Measurements from ENCODE around the gene CLK1. TPM values are rescaled to one million over a fixed set of nuclear protein-coding genes. Genes with fewer than 3 reads are reported as not detected.

The CLK1 gene
- total RNA-seq, 6 experiments from 2014 or later = 29.9 to 81.5 (median 36.7) TPM

DNA sequence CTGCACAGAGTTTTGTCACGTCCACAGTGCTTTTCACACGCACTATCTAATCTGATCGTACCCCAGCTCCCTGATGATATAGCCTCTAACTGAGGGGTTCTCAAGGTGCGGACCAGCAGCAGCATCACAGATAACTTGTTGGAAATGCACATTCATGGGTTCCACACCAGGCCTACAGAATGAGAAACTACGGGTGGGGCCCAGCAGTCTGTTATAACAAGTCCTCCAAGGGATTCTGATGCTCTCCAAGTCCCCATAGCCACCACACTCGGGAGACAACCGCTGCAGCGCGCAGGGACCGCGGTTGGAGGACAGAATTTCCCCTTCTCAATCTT is 53.5 kb downstream of the CLK1 start:
- H3K4me3 ChIP-seq = peak overlapping the region; percentile 87 to 96 (median 94)
- intact Hi-C loops (cut with DNase I) = no loop called here
- H3K9me3 ChIP-seq = no peaks in the 10 kb centered on the region
- H3K27ac ChIP-seq = peak overlapping the region; percentile 96 to 97 (median 97)
- WGBS (ENCODE audit: insufficient coverage, low coverage, low lambda C conversion rate, missing lambda C conversion rate) = 2% methylated on average over 10 of the region's 11 CpGs
- no peaks in the 10 kb centered on the region for H3K27me3 ChIP-seq
- no peak for ATAC-seq
- no peak for DNase-seq
- TF ChIP-seq CTCF (IDR thresholded peaks at IDR 0.05) (no peak), POLR2A (IDR thresholded peaks at IDR 0.05) (no peak)
- H3K36me3 ChIP-seq = peaks cover 0 to 28% (median 13%) of the 10 kb centered on the region in 4 donors
- peaks cover 0 to 37% (median 11%) of the 10 kb centered on the region in 4 donors for H3K4me1 ChIP-seq

- Histone ChIP-seq H3K27ac (peak overlapping the region; percentile 96 to 97 (median 97)), H3K27me3 (no peaks in the 10 kb centered on the region), H3K9me3 (no peaks in the 10 kb centered on the region), H3K4me1 (peaks cover 0 to 37% (median 11%) of the 10 kb centered on the region in 4 donors), H3K36me3 (peaks cover 0 to 22% (median 9%) of the 10 kb centered on the region in 4 donors), H3K4me3 (peak overlapping the region; percentile 87 to 96 (median 94))
- no peak for TF ChIP-seq POLR2A (IDR thresholded peaks at IDR 0.05)
- no peak for TF ChIP-seq CTCF (IDR thresholded peaks at IDR 0.05)
- peak in 3 of 4 donors; percentile 0 to 9 (median 4) for ATAC-seq
- no peak for DNase-seq
- WGBS (ENCODE audit: insufficient coverage, low coverage, low lambda C conversion rate, missing lambda C conversion rate) = 15% methylated on average over 6 of the region's 6 CpGs
- intact Hi-C loops (cut with DNase I) = no loop called here
Measured at GRCh38 chr2:200810252-200810997, 54.0 kb downstream of the CLK1 start.

DNA sequence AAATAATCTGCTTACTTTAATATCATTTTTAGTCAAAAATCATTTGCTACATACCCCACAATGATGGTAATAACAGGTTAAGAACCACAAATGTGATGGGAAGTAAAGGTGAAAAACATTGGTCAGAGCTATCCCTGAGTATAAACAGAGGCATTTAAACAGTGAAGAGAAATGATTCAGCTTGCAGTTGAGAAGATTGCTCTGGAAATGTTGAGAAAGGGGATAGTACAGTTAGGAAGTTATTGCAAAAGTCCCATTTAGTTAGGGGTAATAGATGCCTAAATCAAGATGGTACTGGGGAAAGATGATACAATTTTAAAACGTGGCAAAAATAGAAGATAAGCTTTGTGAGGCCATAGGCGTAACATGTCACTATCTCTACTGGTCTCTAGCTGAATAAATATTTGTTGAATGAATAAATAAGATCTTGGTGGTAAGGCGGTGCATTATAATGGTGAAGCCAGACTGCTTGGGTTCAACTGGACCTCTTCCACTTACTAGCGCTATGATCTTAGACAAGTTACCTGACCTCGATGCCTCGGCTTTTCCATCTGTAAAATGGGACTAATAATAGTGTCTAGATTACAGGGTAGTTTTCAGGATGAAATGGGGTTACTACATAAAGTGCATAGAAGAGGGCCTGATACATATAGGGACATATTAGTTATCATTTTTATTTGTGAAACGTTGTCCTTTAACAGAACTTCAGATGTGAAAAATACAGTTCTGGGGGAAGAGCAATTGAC is 54.8 kb downstream of the CLK1 start:
- Histone ChIP-seq H3K36me3 (peaks cover 0 to 15% (median 5%) of the 10 kb centered on the region in 4 donors), H3K4me1 (peaks cover 0 to 30% (median 10%) of the 10 kb centered on the region in 4 donors), H3K9me3 (no peaks in the 10 kb centered on the region), H3K27me3 (no peaks in the 10 kb centered on the region), H3K4me3 (no peak overlapping the region), H3K27ac (peak overlapping the region; percentile 96 to 97 (median 97))
- no peak for ATAC-seq
- intact Hi-C loops (cut with DNase I) = no loop called here
- WGBS (ENCODE audit: insufficient coverage, low coverage, low lambda C conversion rate, missing lambda C conversion rate) = 65% methylated on average over 6 of the region's 7 CpGs
- no peak for TF ChIP-seq CTCF (IDR thresholded peaks at IDR 0.05)
- TF ChIP-seq POLR2A (IDR thresholded peaks at IDR 0.05) = no peak
- no peak for DNase-seq

Small RNAs within 50 kb of the gene (small RNA-seq; reads per million reads assigned to genes)
- 0 reads per million in 2 experiments for gene RF00019
- gene RNA5SP115 = 0 to 0.13 reads per million in 2 experiments
- 0 reads per million in 2 experiments for gene RNU6-312P
- 0.10 to 0.78 reads per million in 2 experiments for gene RNU6-31P
- gene RNU6-762P = 0 reads per million in 2 experiments

Other genes starting within 250 kb of the CLK1 start
- gene BZW1, start 52.7 kb downstream of the CLK1 start, total RNA-seq = 100 to 1,000 TPM; 176 to 239 (median 210) TPM
- 10 to 100 TPM; 10.4 to 21.3 (median 16.2) TPM for gene PPIL3, start 24.4 kb upstream of the CLK1 start, total RNA-seq
- 10 to 100 TPM in 4 of 6 experiments, 1 to 10 TPM in 2; 9.5 to 23.7 (median 11.3) TPM for gene NIF3L1, start 24.7 kb upstream of the CLK1 start, total RNA-seq
- gene ORC2, start 99.0 kb upstream of the CLK1 start, total RNA-seq = 10 to 100 TPM in 3 of 6 experiments, 1 to 10 TPM in 3; 5.3 to 13.6 (median 8.4) TPM
- 10 to 100 TPM in 3 of 6 experiments, 1 to 10 TPM in 3; 5.5 to 14.0 (median 10.3) TPM for gene HYCC2, start 207.0 kb upstream of the CLK1 start, total RNA-seq
- gene NDUFB3, start 207.3 kb upstream of the CLK1 start, total RNA-seq = 10 to 100 TPM; 44.5 to 63.9 (median 48.7) TPM